ENCODE measurements around the gene TBC1D8B. TPM values are rescaled to one million over a fixed set of nuclear protein-coding genes. Genes with fewer than 3 reads are reported as not detected.
"Not testable (repeated sequence)": the region's sequence is repeated elsewhere in the genome, so short reads cannot be mapped to it uniquely, and the experiment has no call there.

TBC1D8B gene
- total RNA-seq, result 1 to 10 TPM; 1.2 TPM

DNA sequence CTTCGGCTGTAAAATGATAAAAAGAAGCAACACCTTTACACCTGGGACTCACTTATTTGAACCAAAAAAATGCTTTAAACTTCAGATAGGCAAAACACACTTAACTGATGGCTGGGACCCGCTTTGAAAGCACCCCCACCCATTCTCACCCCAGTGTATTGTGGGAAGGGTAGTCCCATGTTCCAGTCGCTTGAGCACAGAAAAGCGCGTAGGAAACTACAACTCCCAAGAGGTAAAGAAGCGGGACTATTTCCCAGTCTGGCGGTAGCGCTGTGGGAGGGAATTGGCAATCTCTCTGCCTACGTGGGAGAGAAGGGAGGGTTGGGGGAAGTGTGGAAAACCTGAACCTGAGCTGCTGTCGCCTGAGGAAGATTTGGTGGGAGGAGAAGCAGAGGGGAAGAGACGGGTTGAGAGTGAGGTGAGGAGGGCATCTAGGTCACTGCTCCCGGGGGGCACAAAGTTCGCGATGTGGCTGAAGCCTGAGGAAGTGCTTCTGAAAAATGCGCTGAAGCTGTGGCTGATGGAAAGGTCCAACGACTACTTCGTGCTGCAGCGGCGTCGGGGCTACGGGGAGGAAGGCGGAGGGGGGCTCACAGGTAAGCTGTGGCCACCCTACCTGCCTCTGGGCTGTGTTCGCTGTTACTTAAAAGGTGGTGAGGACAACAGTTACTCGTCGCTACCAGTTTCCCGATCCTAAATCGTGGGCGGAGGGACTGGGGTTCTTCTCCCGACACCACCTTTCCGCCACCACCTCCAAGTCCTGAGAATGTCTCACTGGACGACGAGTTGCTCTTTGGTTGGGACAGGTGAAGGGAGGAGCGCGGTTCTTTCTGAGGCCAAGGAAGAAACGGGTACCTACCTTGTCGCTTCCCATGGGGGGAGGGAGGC lies at the start of gene TBC1D8B:
Gene TBC1D8B (plus strand): TSS at position 286 of the 888 bp plus-strand sequence. CDS start 181 bp downstream, at position 467.
- DNase-seq, result peak; percentile 35
- Mint-ChIP-seq H3K36me3 (ENCODE audit: low read depth) (no peaks in the 10 kb centered on the region), H3K27ac (peak within 1 kb of the TSS; percentile 66), H3K4me1 (ENCODE audit: low read depth) (peaks cover 5% of the 10 kb centered on the region), H3K27me3 (ENCODE audit: low read depth) (peaks cover 22% of the 10 kb centered on the region), H3K9me3 (no peaks in the 10 kb centered on the region), H3K4me3 (peak within 1 kb of the TSS; percentile 91)
- CTCF ChIA-PET, result no interaction called here
- intact Hi-C loops (cut with micrococcal nuclease), result loop anchor here (2.0 kb wide), 1 partner anchor 192 kb away; the partner anchor contains the start of gene RADX

- H3K4me3 Mint-ChIP-seq; H3K27me3 Mint-ChIP-seq (ENCODE audit: low read depth); H3K9me3 Mint-ChIP-seq; intact Hi-C loops (cut with micrococcal nuclease); CTCF ChIA-PET; H3K36me3 Mint-ChIP-seq (ENCODE audit: low read depth); H3K4me1 Mint-ChIP-seq (ENCODE audit: low read depth); H3K27ac Mint-ChIP-seq; DNase-seq: not testable (repeated sequence)
Measured at GRCh38 chrX:106769288-106769687, 33.2 kb upstream of the TBC1D8B start.

- CTCF ChIA-PET, result no interaction called here
- intact Hi-C loops (cut with micrococcal nuclease), result no loop called here
- Mint-ChIP-seq H3K4me3 (no peak overlapping the region), H3K27me3 (ENCODE audit: low read depth) (peaks cover 2% of the 10 kb centered on the region), H3K27ac (no peak overlapping the region), H3K36me3 (ENCODE audit: low read depth) (no peaks in the 10 kb centered on the region), H3K4me1 (ENCODE audit: low read depth) (no peaks in the 10 kb centered on the region), H3K9me3 (no peaks in the 10 kb centered on the region)
- DNase-seq, result no peak
Measured at GRCh38 chrX:106774981-106775380, 27.5 kb upstream of the TBC1D8B start.

DNA sequence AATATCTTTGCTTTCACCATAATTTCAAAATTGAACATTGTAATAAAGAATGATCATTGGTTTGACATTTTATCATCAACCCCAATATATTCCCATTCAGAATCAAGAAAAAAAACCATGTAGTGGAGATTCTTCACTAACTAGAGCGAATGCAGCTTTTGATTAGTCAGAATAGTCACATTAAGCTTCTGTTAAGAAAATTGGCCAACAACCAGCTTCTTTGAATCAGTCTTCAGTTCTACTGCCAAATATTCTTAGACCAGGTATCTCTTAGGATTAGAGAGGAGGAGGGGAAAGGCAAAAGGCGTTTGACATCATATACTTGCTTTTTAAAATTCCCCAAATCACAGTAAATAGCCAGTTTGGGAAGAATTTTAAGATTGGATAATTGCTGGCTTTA lies 22.2 kb upstream of the TBC1D8B start:
- Mint-ChIP-seq H3K4me3 (no peak overlapping the region), H3K4me1 (ENCODE audit: low read depth) (no peaks in the 10 kb centered on the region), H3K9me3 (no peaks in the 10 kb centered on the region), H3K36me3 (ENCODE audit: low read depth) (no peaks in the 10 kb centered on the region), H3K27ac (no peak overlapping the region), H3K27me3 (ENCODE audit: low read depth) (peaks cover 10% of the 10 kb centered on the region)
- intact Hi-C loops (cut with micrococcal nuclease), result no loop called here
- DNase-seq, result no peak
- CTCF ChIA-PET, result no interaction called here

DNA sequence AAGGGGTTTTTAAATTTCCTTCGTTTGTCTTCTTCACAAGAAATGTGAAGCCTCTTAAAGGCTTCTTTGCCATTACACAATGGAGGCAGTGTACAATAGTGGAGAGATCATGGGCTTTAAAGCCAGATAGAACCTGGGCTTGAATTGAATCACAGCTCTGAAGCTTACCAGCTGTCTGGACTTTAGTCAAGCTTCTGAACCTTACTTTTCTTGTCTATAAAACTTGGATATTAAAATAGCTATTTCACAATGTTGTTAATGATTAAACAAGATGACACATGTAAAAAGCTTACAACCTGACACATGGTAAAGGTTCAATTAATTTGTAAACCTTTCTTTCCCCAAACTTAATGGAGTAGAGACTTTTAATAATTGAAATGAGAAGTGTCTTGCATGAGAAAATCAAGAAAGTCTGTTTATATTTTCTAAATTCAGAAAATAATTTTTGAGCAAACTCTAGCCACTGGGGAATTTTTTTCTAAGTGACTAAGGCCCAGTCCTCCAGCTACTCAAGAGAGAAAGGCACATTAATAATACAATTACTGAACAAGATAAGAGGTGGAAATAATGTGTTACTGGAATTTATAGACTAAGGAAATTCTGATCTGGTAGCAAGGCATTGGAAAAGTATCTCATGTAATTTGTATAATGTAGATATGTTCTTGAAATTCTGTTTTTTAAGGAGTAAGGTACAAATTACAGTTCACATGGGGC lies 21.7 kb upstream of the TBC1D8B start:
- Mint-ChIP-seq H3K27me3 (ENCODE audit: low read depth) (peaks cover 12% of the 10 kb centered on the region), H3K27ac (no peak overlapping the region), H3K9me3 (no peaks in the 10 kb centered on the region), H3K4me1 (ENCODE audit: low read depth) (no peaks in the 10 kb centered on the region), H3K36me3 (ENCODE audit: low read depth) (no peaks in the 10 kb centered on the region), H3K4me3 (no peak overlapping the region)
- intact Hi-C loops (cut with micrococcal nuclease), result no loop called here
- CTCF ChIA-PET, result no interaction called here
- DNase-seq, result no peak

- no peak for DNase-seq
- no peaks in the 10 kb centered on the region for H3K4me1 Mint-ChIP-seq (ENCODE audit: low read depth)
- intact Hi-C loops (cut with micrococcal nuclease), result no loop called here
- CTCF ChIA-PET, result interaction anchor here (0.6 kb wide), 1 partner anchor 303 kb away, joined by 3 read pairs; no protein-coding TSS in a partner anchor
- no peaks in the 10 kb centered on the region for H3K9me3 Mint-ChIP-seq
- no peak overlapping the region for H3K4me3 Mint-ChIP-seq
- no peak overlapping the region for H3K27ac Mint-ChIP-seq
- H3K36me3 Mint-ChIP-seq (ENCODE audit: low read depth), result no peaks in the 10 kb centered on the region
- H3K27me3 Mint-ChIP-seq (ENCODE audit: low read depth), result peaks cover 12% of the 10 kb centered on the region
Measured at GRCh38 chrX:106783716-106784115, 18.8 kb upstream of the TBC1D8B start.

- CTCF ChIA-PET, result interaction anchor here (1.1 kb wide), 1 partner anchor 310 kb away, joined by 5 read pairs; no protein-coding TSS in a partner anchor
- H3K4me3 Mint-ChIP-seq, result no peak overlapping the region
- H3K36me3 Mint-ChIP-seq (ENCODE audit: low read depth), result no peaks in the 10 kb centered on the region
- no peak overlapping the region for H3K27ac Mint-ChIP-seq
- H3K9me3 Mint-ChIP-seq, result no peaks in the 10 kb centered on the region
- H3K27me3 Mint-ChIP-seq (ENCODE audit: low read depth), result no peaks in the 10 kb centered on the region
- no peaks in the 10 kb centered on the region for H3K4me1 Mint-ChIP-seq (ENCODE audit: low read depth)
- DNase-seq, result no peak
- intact Hi-C loops (cut with micrococcal nuclease), result loop anchor here (1.0 to 2.0 kb wide), 2 partner anchors 310 to 377 kb away; no protein-coding TSS in a partner anchor
Measured at GRCh38 chrX:106791495-106791894, 11.0 kb upstream of the TBC1D8B start.

DNA sequence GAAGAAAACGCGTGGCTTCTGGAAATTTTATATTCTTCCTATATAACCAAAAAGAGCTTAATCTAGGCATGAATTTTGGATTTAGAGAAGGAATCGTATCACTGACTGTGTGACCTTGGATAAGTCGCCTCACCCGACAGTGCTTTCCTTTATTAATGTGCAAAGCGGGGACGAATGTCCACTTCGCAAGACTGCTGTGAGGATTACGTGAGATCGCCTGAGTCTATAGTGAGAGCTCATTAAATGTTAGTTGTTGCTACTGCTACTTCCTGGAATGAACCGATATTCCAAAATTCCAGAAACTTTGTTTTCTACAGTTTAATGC lies 448 bp upstream of the TBC1D8B start:
- Mint-ChIP-seq H3K36me3 (ENCODE audit: low read depth) (no peaks in the 10 kb centered on the region), H3K9me3 (no peaks in the 10 kb centered on the region), H3K27me3 (ENCODE audit: low read depth) (peaks cover 22% of the 10 kb centered on the region), H3K4me1 (ENCODE audit: low read depth) (peaks cover 5% of the 10 kb centered on the region), H3K27ac (no peak overlapping the region), H3K4me3 (peak overlapping the region; percentile 91)
- intact Hi-C loops (cut with micrococcal nuclease), result loop anchor here (2.0 kb wide), 1 partner anchor 191 kb away; the partner anchor contains the start of gene RADX
- no peak for DNase-seq
- CTCF ChIA-PET, result no interaction called here

DNA sequence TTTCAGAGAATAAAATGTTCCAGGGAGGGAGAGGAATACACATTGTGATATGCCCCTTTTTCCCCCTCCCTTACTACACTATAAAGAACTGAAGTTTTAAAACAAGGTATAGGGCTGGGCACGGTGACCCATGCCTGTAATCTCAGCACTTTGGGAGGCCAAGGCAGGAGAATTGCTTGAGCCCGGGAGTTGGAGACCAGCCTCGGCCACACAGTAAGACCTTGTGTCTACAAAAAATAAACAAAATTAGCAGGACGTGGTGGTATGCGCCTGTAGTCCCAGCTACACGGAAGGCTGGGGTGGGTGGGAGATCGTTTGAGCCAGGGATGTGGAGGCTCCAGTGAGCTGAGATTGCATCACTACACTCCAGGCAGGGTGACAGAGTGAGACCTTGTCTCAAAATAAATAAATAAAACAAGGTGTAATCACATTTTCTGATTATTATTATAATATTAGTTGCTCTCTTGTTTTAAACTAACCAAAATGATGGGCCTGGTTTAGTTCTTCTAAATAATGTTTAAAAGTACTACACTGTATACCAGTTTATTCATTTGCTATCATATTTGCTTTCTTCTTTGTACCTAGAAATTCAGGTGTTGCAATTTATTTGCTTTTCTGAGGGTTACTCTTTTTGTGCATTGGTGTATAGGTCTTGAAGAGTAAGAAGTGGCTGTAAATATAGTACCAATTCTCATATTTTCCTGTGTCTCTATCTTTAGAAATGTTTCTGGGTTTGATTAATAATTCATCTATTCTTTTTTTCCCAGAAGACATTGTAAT lies 8.8 kb downstream of the TBC1D8B start:
- Mint-ChIP-seq H3K36me3 (ENCODE audit: low read depth) (no peaks in the 10 kb centered on the region), H3K4me1 (ENCODE audit: low read depth) (no peaks in the 10 kb centered on the region), H3K27me3 (ENCODE audit: low read depth) (no peaks in the 10 kb centered on the region), H3K27ac (no peak overlapping the region), H3K9me3 (no peaks in the 10 kb centered on the region), H3K4me3 (no peak overlapping the region)
- CTCF ChIA-PET, result no interaction called here
- intact Hi-C loops (cut with micrococcal nuclease), result no loop called here
- no peak for DNase-seq

- intact Hi-C loops (cut with micrococcal nuclease); H3K9me3 Mint-ChIP-seq; H3K4me3 Mint-ChIP-seq; H3K27me3 Mint-ChIP-seq (ENCODE audit: low read depth); CTCF ChIA-PET; DNase-seq; H3K4me1 Mint-ChIP-seq (ENCODE audit: low read depth); H3K36me3 Mint-ChIP-seq (ENCODE audit: low read depth); H3K27ac Mint-ChIP-seq: not testable (repeated sequence)
Measured at GRCh38 chrX:106812930-106813329, 10.5 kb downstream of the TBC1D8B start.

DNA sequence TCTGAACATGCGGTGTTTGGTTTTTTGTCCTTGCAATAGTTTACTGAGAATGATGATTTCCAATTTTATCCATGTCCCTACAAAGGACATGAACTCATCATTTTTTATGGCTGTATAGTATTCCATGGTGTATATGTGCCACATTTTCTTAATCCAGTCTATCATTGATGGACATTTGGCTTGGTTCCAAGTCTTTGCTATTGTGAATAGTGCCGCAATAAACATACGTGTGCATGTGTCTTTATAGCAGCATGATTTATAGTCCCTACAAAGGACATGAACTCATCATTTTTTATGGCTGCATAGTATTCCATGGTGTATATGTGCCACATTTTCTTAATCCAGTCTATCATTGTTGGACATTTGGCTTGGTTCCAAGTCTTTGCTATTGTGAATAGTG lies 11.6 kb downstream of the TBC1D8B start:
- H3K4me3 Mint-ChIP-seq; H3K27me3 Mint-ChIP-seq (ENCODE audit: low read depth); DNase-seq; CTCF ChIA-PET; H3K4me1 Mint-ChIP-seq (ENCODE audit: low read depth); H3K27ac Mint-ChIP-seq; H3K36me3 Mint-ChIP-seq (ENCODE audit: low read depth); H3K9me3 Mint-ChIP-seq; intact Hi-C loops (cut with micrococcal nuclease): not testable (repeated sequence)

GRCh38 chrX:106862972-106863688 lies 60.7 kb downstream of the TBC1D8B start:
- CTCF ChIA-PET, result interaction anchor here (0.7 kb wide), 1 partner anchor 790 kb away, joined by 3 read pairs; no protein-coding TSS in a partner anchor
- H3K4me3 Mint-ChIP-seq, result no peak overlapping the region
- H3K27ac Mint-ChIP-seq, result no peak overlapping the region
- DNase-seq, result peak; percentile 17
- H3K9me3 Mint-ChIP-seq, result peaks cover 2% of the 10 kb centered on the region
- H3K36me3 Mint-ChIP-seq (ENCODE audit: low read depth), result no peaks in the 10 kb centered on the region
- H3K27me3 Mint-ChIP-seq (ENCODE audit: low read depth), result peaks cover 2% of the 10 kb centered on the region
- H3K4me1 Mint-ChIP-seq (ENCODE audit: low read depth), result no peaks in the 10 kb centered on the region
- intact Hi-C loops (cut with micrococcal nuclease), result no loop called here
